Peyer's patch (tissue), 4 donors: ENCODE measurements around the gene RHOJ.

ENCODE experiments used
- CTCF ChIP-seq, 6 experiments: fragments of 450-650 bp in 4 of 6; fragments of 200-600 bp in 2 of 6; sonication (generic) in 1 of 6; IDR thresholded peaks; one replicate each; pipeline ENCODE4 v1.5.1; 2017 to 2019; ENCODE audit warnings: antibody characterized with exemption in 6 of 6, mild to moderate bottlenecking in 3 of 6, moderate library complexity in 1 of 6
- POLR2A ChIP-seq, 2 donors: fragments of 450-650 bp; IDR thresholded peaks; one replicate each; pipeline ENCODE4 v1.5.1; 2017; ENCODE audit warnings: antibody characterized with exemption in 2 of 2, mild to moderate bottlenecking in 2 of 2, moderate library complexity in 2 of 2

- TF ChIP-seq CTCF (IDR thresholded peaks at IDR 0.05) (no peak), POLR2A (IDR thresholded peaks at IDR 0.05) (no peak)
Measured at GRCh38 chr14:63273717-63274655, 69.7 kb downstream of the RHOJ start.
